Neural cell (in vitro differentiated cells): Measurements from ENCODE around the gene LRP8. TPM values are rescaled to one million over a fixed set of nuclear protein-coding genes. Genes with fewer than 3 reads are reported as not detected.

ENCODE experiments used
- H2AFZ ChIP-seq: fragments of 200-600, 300-800 bp; sonication (generic), shearing (Covaris generic); 2 replicates; pipeline ENCODE4 v1.6.0; 2014; ENCODE audit warnings: low read depth, mild to moderate bottlenecking, antibody characterized with exemption, low read length, moderate library complexity
- H3F3A ChIP-seq: fragments of 200-600 bp; shearing (Covaris generic); 2 replicates; pipeline ENCODE4 v1.6.1; 2016; ENCODE audit warnings: mild to moderate bottlenecking, moderate library complexity, mixed read lengths, antibody characterized with exemption, low read length; ENCODE audit not compliant: insufficient read depth, poor library complexity, severe bottlenecking
- H3K27ac ChIP-seq: fragments of 200-600, 300-800 bp; sonication (generic), shearing (Covaris generic); 2 replicates; pipeline ENCODE4 v1.5.1; 2014; ENCODE audit warnings: mild to moderate bottlenecking, low read length, moderate library complexity
- H3K27me3 ChIP-seq: fragments of 300-800, 200-600 bp; sonication (generic), shearing (Covaris generic); 2 replicates; pipeline ENCODE4 v1.6.0; 2014; ENCODE audit warnings: mild to moderate bottlenecking, low read depth, low read length, moderate library complexity; ENCODE audit not compliant: insufficient read depth
- H3K36me3 ChIP-seq: fragments of 300-800, 200-600 bp; sonication (generic), shearing (Covaris generic); 2 replicates; pipeline ENCODE4 v1.5.1; 2014; ENCODE audit warnings: mild to moderate bottlenecking, antibody characterized with exemption, low read length, moderate library complexity; ENCODE audit not compliant: insufficient read depth
- H3K4me2 ChIP-seq: fragments of 300-800, 200-600 bp; sonication (generic), shearing (Covaris generic); 2 replicates; pipeline ENCODE4 v1.6.0; 2014; ENCODE audit warnings: mild to moderate bottlenecking, low read length
- H3K4me3 ChIP-seq: fragments of 300-800, 200-600 bp; sonication (generic), shearing (Covaris generic); 2 replicates; pipeline ENCODE4 v1.5.1; 2014; ENCODE audit warnings: mild to moderate bottlenecking, low read length, moderate library complexity
- H3K79me2 ChIP-seq: fragments of 200-600 bp; shearing (Covaris generic); replicated peaks from 2 replicates; pipeline ENCODE4 v1.6.0; 2014; ENCODE audit warnings: mild to moderate bottlenecking, low read length, moderate library complexity; ENCODE audit not compliant: insufficient read depth
- H3K9ac ChIP-seq: fragments of 300-800, 200-600 bp; sonication (generic), shearing (Covaris generic); 2 replicates; pipeline ENCODE4 v1.6.1; 2016; ENCODE audit warnings: mild to moderate bottlenecking, low read length, mixed read lengths
- H3K9me2 ChIP-seq: fragments of 200-600 bp; shearing (Covaris generic); 2 replicates; pipeline ENCODE4 v1.6.1; 2016; ENCODE audit warnings: mild to moderate bottlenecking, low read length, mixed read lengths; ENCODE audit not compliant: insufficient read depth
- H3K9me3 ChIP-seq: fragments of 200-600, 300-800 bp; sonication (generic), shearing (Covaris generic); 2 replicates; pipeline ENCODE4 v1.6.1; 2016; ENCODE audit warnings: mild to moderate bottlenecking, mixed run types, low read length, moderate library complexity, mixed read lengths
- H4K20me1 ChIP-seq: fragments of 200-600 bp; shearing (Covaris generic); 2 replicates; pipeline ENCODE4 v1.6.1; 2016; ENCODE audit warnings: mild to moderate bottlenecking, mixed run types; ENCODE audit not compliant: insufficient read depth
- EP300 ChIP-seq: fragments of 450-650 bp; conservative IDR thresholded peaks from 2 replicates; pipeline ENCODE4 v1.6.1; 2014; ENCODE audit warnings: antibody characterized with exemption, mild to moderate bottlenecking, moderate library complexity; ENCODE audit not compliant: poor library complexity, severe bottlenecking
- EZH2 ChIP-seq: fragments of 200-600, 300-800 bp; shearing (Covaris generic), sonication (generic); IDR thresholded peaks from 2 replicates; pipeline ENCODE4 v1.6.1; 2014; ENCODE audit warnings: antibody characterized with exemption, low read length, borderline replicate concordance, mild to moderate bottlenecking; ENCODE audit not compliant: insufficient read depth, poor library complexity, severe bottlenecking
- MXI1 ChIP-seq: fragments of 450-650 bp; conservative IDR thresholded peaks from 2 replicates; pipeline ENCODE4 v1.6.1; 2014; ENCODE audit warnings: antibody characterized with exemption, mild to moderate bottlenecking; ENCODE audit not compliant: poor library complexity, severe bottlenecking
- POLR2AphosphoS5 ChIP-seq: IDR thresholded peaks from 2 replicates; pipeline ENCODE4 v1.6.1; 2012
- RAD21 ChIP-seq: fragments of 450-650 bp; conservative IDR thresholded peaks from 2 replicates; pipeline ENCODE4 v1.6.1; 2014; ENCODE audit warnings: antibody characterized with exemption, mild to moderate bottlenecking, moderate library complexity
- SMC3 ChIP-seq: fragments of 450-650 bp; conservative IDR thresholded peaks from 2 replicates; pipeline ENCODE4 v1.6.1; 2014; ENCODE audit warnings: antibody characterized with exemption, mild to moderate bottlenecking, moderate library complexity; ENCODE audit not compliant: poor library complexity
- TAF1 ChIP-seq: IDR thresholded peaks from 2 replicates; pipeline ENCODE4 v1.6.1; 2012; ENCODE audit warnings: low read depth
- polyA plus RNA-seq: library from polyadenylated mRNA; depleted of rRNA; stranded (reverse); fragments of >200 nt; gene quantifications from 2 replicates; pipeline ENCODE4 v1.2.3, GENCODE V29; 2014
- TF ChIP-seq, protein P1 (sequence below): IDR thresholded peaks from 2 replicates; pipeline ENCODE4 v1.6.1; 2012; ENCODE audit warnings: borderline replicate concordance
- TF ChIP-seq, protein P2 (sequence below): fragments of 450-650 bp; IDR thresholded peaks from 2 replicates; pipeline ENCODE4 v1.5.1; 2014; ENCODE audit warnings: antibody characterized with exemption, mild to moderate bottlenecking, moderate library complexity; ENCODE audit not compliant: poor library complexity, severe bottlenecking

The LRP8 gene
- polyA plus RNA-seq, 1 donor from 2014 or later = 65.8 TPM

DNA sequence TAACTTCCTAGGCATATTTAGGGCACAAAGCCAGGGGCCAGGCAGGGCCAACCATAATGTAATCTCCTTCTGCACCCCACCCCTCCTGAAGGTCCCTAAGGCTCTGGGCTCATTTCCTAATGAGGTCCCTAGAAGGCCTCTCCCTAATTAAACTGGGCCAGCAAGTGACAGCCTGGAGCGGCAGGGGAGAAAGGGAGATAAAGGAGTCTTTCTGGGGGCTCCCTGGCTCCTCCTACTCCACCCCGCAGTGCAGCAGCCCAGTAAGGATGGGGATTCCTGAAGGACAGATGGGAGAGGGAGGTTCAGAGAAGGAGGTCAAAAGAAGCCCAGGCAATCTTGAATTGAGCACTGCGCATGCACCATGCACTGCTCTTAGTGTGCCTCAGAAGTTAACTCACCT lies 12.8 kb downstream of the LRP8 start:
- TF ChIP-seq SMC3 (no peak), RAD21 (no peak), TAF1 (no peak), POLR2AphosphoS5 (no peak), EP300 (no peak)
- TF ChIP-seq, protein P1, sequence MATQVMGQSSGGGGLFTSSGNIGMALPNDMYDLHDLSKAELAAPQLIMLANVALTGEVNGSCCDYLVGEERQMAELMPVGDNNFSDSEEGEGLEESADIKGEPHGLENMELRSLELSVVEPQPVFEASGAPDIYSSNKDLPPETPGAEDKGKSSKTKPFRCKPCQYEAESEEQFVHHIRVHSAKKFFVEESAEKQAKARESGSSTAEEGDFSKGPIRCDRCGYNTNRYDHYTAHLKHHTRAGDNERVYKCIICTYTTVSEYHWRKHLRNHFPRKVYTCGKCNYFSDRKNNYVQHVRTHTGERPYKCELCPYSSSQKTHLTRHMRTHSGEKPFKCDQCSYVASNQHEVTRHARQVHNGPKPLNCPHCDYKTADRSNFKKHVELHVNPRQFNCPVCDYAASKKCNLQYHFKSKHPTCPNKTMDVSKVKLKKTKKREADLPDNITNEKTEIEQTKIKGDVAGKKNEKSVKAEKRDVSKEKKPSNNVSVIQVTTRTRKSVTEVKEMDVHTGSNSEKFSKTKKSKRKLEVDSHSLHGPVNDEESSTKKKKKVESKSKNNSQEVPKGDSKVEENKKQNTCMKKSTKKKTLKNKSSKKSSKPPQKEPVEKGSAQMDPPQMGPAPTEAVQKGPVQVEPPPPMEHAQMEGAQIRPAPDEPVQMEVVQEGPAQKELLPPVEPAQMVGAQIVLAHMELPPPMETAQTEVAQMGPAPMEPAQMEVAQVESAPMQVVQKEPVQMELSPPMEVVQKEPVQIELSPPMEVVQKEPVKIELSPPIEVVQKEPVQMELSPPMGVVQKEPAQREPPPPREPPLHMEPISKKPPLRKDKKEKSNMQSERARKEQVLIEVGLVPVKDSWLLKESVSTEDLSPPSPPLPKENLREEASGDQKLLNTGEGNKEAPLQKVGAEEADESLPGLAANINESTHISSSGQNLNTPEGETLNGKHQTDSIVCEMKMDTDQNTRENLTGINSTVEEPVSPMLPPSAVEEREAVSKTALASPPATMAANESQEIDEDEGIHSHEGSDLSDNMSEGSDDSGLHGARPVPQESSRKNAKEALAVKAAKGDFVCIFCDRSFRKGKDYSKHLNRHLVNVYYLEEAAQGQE = no peak
- Histone ChIP-seq H3K27ac (no peak overlapping the region), H3K9me2 (no peaks in the 10 kb centered on the region), H3K9ac (no peak overlapping the region), H4K20me1 (no peaks in the 10 kb centered on the region), H3K4me3 (no peak overlapping the region), H3K79me2 (peaks cover 23% of the 10 kb centered on the region), H2AFZ (no peak overlapping the region), H3K4me2 (no peak overlapping the region), H3K9me3 (no peaks in the 10 kb centered on the region), H3K27me3 (no peaks in the 10 kb centered on the region), H3F3A (no peaks in the 10 kb centered on the region), H3K36me3 (no peaks in the 10 kb centered on the region)

DNA sequence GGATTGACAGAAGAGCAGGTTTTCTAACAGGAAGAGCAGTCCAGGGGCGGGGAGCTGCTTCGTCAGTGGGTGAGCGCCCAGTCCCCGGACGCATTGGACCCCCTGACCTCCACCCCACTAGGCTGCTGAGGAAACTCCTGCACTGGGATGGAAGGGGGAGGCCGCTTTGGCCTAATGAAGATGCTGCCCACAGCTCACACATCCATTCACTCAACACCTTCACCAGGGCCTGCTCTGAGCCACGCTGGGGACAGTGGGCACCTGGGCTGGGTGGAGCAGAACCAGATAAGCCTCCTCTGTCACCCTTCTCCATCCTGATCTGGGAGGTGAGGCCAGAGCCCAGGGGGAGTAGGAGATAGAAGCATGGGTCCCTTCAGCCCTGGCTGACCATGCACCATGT lies 13.3 kb downstream of the LRP8 start:
- no peaks in the 10 kb centered on the region for H4K20me1 ChIP-seq
- H3K9ac ChIP-seq = no peak overlapping the region
- no peak overlapping the region for H3K27ac ChIP-seq
- H3K27me3 ChIP-seq = no peaks in the 10 kb centered on the region
- peaks cover 23% of the 10 kb centered on the region for H3K79me2 ChIP-seq
- H2AFZ ChIP-seq = no peak overlapping the region
- TF ChIP-seq EZH2 (no peak), EP300 (no peak), POLR2AphosphoS5 (no peak), RAD21 (no peak), TAF1 (no peak), SMC3 (no peak), MXI1 (no peak)
- TF ChIP-seq, protein P2, sequence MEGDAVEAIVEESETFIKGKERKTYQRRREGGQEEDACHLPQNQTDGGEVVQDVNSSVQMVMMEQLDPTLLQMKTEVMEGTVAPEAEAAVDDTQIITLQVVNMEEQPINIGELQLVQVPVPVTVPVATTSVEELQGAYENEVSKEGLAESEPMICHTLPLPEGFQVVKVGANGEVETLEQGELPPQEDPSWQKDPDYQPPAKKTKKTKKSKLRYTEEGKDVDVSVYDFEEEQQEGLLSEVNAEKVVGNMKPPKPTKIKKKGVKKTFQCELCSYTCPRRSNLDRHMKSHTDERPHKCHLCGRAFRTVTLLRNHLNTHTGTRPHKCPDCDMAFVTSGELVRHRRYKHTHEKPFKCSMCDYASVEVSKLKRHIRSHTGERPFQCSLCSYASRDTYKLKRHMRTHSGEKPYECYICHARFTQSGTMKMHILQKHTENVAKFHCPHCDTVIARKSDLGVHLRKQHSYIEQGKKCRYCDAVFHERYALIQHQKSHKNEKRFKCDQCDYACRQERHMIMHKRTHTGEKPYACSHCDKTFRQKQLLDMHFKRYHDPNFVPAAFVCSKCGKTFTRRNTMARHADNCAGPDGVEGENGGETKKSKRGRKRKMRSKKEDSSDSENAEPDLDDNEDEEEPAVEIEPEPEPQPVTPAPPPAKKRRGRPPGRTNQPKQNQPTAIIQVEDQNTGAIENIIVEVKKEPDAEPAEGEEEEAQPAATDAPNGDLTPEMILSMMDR = no peak
- TF ChIP-seq, protein P1 = no peak
- H3F3A ChIP-seq = no peaks in the 10 kb centered on the region
- no peaks in the 10 kb centered on the region for H3K36me3 ChIP-seq
- no peaks in the 10 kb centered on the region for H3K9me2 ChIP-seq
- H3K9me3 ChIP-seq = no peaks in the 10 kb centered on the region
- H3K4me2 ChIP-seq = no peak overlapping the region
- H3K4me3 ChIP-seq = no peak overlapping the region
